Neural cell (in vitro differentiated cells): Measurements from ENCODE around the gene CYP3A5. TPM values are rescaled to one million over a fixed set of nuclear protein-coding genes. Genes with fewer than 3 reads are reported as not detected.
"Not testable (repeated sequence)": the region's sequence is repeated elsewhere in the genome, so short reads cannot be mapped to it uniquely, and the experiment has no call there.

Experiments
- H2AFZ ChIP-seq: fragments of 200-600, 300-800 bp; sonication (generic), shearing (Covaris generic); 2 replicates; pipeline ENCODE4 v1.6.0; 2014; ENCODE audit warnings: low read depth, mild to moderate bottlenecking, antibody characterized with exemption, low read length, moderate library complexity
- H3F3A ChIP-seq: fragments of 200-600 bp; shearing (Covaris generic); 2 replicates; pipeline ENCODE4 v1.6.1; 2016; ENCODE audit warnings: mild to moderate bottlenecking, moderate library complexity, mixed read lengths, antibody characterized with exemption, low read length; ENCODE audit not compliant: insufficient read depth, poor library complexity, severe bottlenecking
- H3K27ac ChIP-seq: fragments of 200-600, 300-800 bp; sonication (generic), shearing (Covaris generic); 2 replicates; pipeline ENCODE4 v1.5.1; 2014; ENCODE audit warnings: mild to moderate bottlenecking, low read length, moderate library complexity
- H3K27me3 ChIP-seq: fragments of 300-800, 200-600 bp; sonication (generic), shearing (Covaris generic); 2 replicates; pipeline ENCODE4 v1.6.0; 2014; ENCODE audit warnings: mild to moderate bottlenecking, low read depth, low read length, moderate library complexity; ENCODE audit not compliant: insufficient read depth
- H3K36me3 ChIP-seq: fragments of 300-800, 200-600 bp; sonication (generic), shearing (Covaris generic); 2 replicates; pipeline ENCODE4 v1.5.1; 2014; ENCODE audit warnings: mild to moderate bottlenecking, antibody characterized with exemption, low read length, moderate library complexity; ENCODE audit not compliant: insufficient read depth
- H3K4me2 ChIP-seq: fragments of 300-800, 200-600 bp; sonication (generic), shearing (Covaris generic); 2 replicates; pipeline ENCODE4 v1.6.0; 2014; ENCODE audit warnings: mild to moderate bottlenecking, low read length
- H3K4me3 ChIP-seq: fragments of 300-800, 200-600 bp; sonication (generic), shearing (Covaris generic); 2 replicates; pipeline ENCODE4 v1.5.1; 2014; ENCODE audit warnings: mild to moderate bottlenecking, low read length, moderate library complexity
- H3K79me2 ChIP-seq: fragments of 200-600 bp; shearing (Covaris generic); replicated peaks from 2 replicates; pipeline ENCODE4 v1.6.0; 2014; ENCODE audit warnings: mild to moderate bottlenecking, low read length, moderate library complexity; ENCODE audit not compliant: insufficient read depth
- H3K9ac ChIP-seq: fragments of 300-800, 200-600 bp; sonication (generic), shearing (Covaris generic); 2 replicates; pipeline ENCODE4 v1.6.1; 2016; ENCODE audit warnings: mild to moderate bottlenecking, low read length, mixed read lengths
- H3K9me2 ChIP-seq: fragments of 200-600 bp; shearing (Covaris generic); 2 replicates; pipeline ENCODE4 v1.6.1; 2016; ENCODE audit warnings: mild to moderate bottlenecking, low read length, mixed read lengths; ENCODE audit not compliant: insufficient read depth
- H3K9me3 ChIP-seq: fragments of 200-600, 300-800 bp; sonication (generic), shearing (Covaris generic); 2 replicates; pipeline ENCODE4 v1.6.1; 2016; ENCODE audit warnings: mild to moderate bottlenecking, mixed run types, low read length, moderate library complexity, mixed read lengths
- H4K20me1 ChIP-seq: fragments of 200-600 bp; shearing (Covaris generic); 2 replicates; pipeline ENCODE4 v1.6.1; 2016; ENCODE audit warnings: mild to moderate bottlenecking, mixed run types; ENCODE audit not compliant: insufficient read depth
- CTCF ChIP-seq: fragments of 450-650 bp; IDR thresholded peaks from 2 replicates; pipeline ENCODE4 v1.5.1; 2014; ENCODE audit warnings: antibody characterized with exemption, mild to moderate bottlenecking, moderate library complexity; ENCODE audit not compliant: poor library complexity, severe bottlenecking
- EZH2 ChIP-seq: fragments of 200-600, 300-800 bp; shearing (Covaris generic), sonication (generic); IDR thresholded peaks from 2 replicates; pipeline ENCODE4 v1.6.1; 2014; ENCODE audit warnings: antibody characterized with exemption, low read length, borderline replicate concordance, mild to moderate bottlenecking; ENCODE audit not compliant: insufficient read depth, poor library complexity, severe bottlenecking
- SMC3 ChIP-seq: fragments of 450-650 bp; conservative IDR thresholded peaks from 2 replicates; pipeline ENCODE4 v1.6.1; 2014; ENCODE audit warnings: antibody characterized with exemption, mild to moderate bottlenecking, moderate library complexity; ENCODE audit not compliant: poor library complexity
- polyA plus RNA-seq: library from polyadenylated mRNA; depleted of rRNA; stranded (reverse); fragments of >200 nt; gene quantifications from 2 replicates; pipeline ENCODE4 v1.2.3, GENCODE V29; 2014

Gene CYP3A5
- polyA plus RNA-seq, 1 donor from 2014 or later = not detected

GRCh38 chr7:99691658-99692057, 11.9 kb upstream of the CYP3A5 start:
- H2AFZ ChIP-seq, H3K4me2 ChIP-seq, H3K4me3 ChIP-seq, H3K9ac ChIP-seq, H3F3A ChIP-seq, H3K9me2 ChIP-seq, H3K27ac ChIP-seq, H3K9me3 ChIP-seq, H3K79me2 ChIP-seq, H4K20me1 ChIP-seq, H3K27me3 ChIP-seq, H3K36me3 ChIP-seq: not testable (repeated sequence)

GRCh38 chr7:99690918-99691317, 11.1 kb upstream of the CYP3A5 start:
- not testable (repeated sequence) for H2AFZ ChIP-seq, H3K79me2 ChIP-seq, H3K9ac ChIP-seq

GRCh38 chr7:99685871-99686608, 6.2 kb upstream of the CYP3A5 start:
- H3K4me3 ChIP-seq, H3K9me2 ChIP-seq, H3K27ac ChIP-seq, H3K9me3 ChIP-seq, H2AFZ ChIP-seq, H3K27me3 ChIP-seq, H3F3A ChIP-seq, H3K36me3 ChIP-seq, H3K9ac ChIP-seq, H3K79me2 ChIP-seq, H4K20me1 ChIP-seq, H3K4me2 ChIP-seq: not testable (repeated sequence)

More at GRCh38 chr7:99690918-99691317, 11.1 kb upstream of the CYP3A5 start:
- not testable (repeated sequence) for H3K9me3 ChIP-seq, H3F3A ChIP-seq, H3K27me3 ChIP-seq, H3K9me2 ChIP-seq, H4K20me1 ChIP-seq, H3K36me3 ChIP-seq, H3K4me3 ChIP-seq, H3K27ac ChIP-seq, H3K4me2 ChIP-seq

- Histone ChIP-seq H3K4me2 (no peak overlapping the region), H3K9me2 (no peaks in the 10 kb centered on the region), H3K4me3 (no peak overlapping the region), H2AFZ (no peak overlapping the region), H3K36me3 (no peaks in the 10 kb centered on the region), H3K79me2 (no peaks in the 10 kb centered on the region), H3K9me3 (no peaks in the 10 kb centered on the region), H3K9ac (no peak overlapping the region), H3K27me3 (no peaks in the 10 kb centered on the region), H4K20me1 (no peaks in the 10 kb centered on the region), H3K27ac (no peak overlapping the region), H3F3A (no peaks in the 10 kb centered on the region)
- TF ChIP-seq SMC3 (no peak), EZH2 (no peak), CTCF (no peak)
These were observed 5.4 kb upstream of the CYP3A5 start for GRCh38 chr7:99685129-99685758.
